ENCODE results near the gene PCDHB13.
"Not testable (repeated sequence)": the region's sequence is repeated elsewhere in the genome, so short reads cannot be mapped to it uniquely, and the experiment has no call there.

PCDHB13 gene

DNA sequence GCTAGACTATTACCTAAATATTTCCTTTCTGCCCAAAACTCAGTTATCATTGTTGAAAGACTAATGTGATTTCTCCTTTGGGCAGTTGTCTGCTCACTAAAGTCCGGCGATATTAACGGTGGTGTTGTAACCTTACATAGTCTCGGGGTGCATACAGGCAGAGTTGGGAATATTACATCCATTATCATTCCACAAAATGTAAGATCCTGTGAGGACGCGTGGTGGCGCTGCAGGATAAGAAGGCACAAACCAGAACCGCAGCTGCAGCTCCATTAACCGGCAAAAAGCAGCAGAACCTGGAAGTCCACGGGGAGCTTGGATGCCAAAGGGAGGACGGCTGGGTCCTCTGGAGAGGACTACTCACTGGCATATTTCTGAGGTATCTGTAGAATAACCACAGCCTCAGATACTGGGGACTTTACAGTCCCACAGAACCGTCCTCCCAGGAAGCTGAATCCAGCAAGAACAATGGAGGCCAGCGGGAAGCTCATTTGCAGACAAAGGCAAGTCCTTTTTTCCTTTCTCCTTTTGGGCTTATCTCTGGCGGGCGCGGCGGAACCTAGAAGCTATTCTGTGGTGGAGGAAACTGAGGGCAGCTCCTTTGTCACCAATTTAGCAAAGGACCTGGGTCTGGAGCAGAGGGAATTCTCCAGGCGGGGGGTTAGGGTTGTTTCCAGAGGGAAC, at the start of gene PCDHB13:
Gene PCDHB13, plus strand, starts transcription at position 264 of the 684 bp plus-strand sequence. Its CDS starts 205 bp downstream, at position 469.
- DNase-seq (ENCODE audit: low spot score): not testable (repeated sequence)

- peak; percentile 25 for DNase-seq (ENCODE audit: low spot score)
Measured at GRCh38 chr5:141172381-141173204, 41.1 kb upstream of the PCDHB13 start, which contains the start of gene PCDHB7. TSS of gene PCDHB7 (plus strand) at chr5:141172644. CDS start at chr5:141172836, 192 bp downstream.

DNA sequence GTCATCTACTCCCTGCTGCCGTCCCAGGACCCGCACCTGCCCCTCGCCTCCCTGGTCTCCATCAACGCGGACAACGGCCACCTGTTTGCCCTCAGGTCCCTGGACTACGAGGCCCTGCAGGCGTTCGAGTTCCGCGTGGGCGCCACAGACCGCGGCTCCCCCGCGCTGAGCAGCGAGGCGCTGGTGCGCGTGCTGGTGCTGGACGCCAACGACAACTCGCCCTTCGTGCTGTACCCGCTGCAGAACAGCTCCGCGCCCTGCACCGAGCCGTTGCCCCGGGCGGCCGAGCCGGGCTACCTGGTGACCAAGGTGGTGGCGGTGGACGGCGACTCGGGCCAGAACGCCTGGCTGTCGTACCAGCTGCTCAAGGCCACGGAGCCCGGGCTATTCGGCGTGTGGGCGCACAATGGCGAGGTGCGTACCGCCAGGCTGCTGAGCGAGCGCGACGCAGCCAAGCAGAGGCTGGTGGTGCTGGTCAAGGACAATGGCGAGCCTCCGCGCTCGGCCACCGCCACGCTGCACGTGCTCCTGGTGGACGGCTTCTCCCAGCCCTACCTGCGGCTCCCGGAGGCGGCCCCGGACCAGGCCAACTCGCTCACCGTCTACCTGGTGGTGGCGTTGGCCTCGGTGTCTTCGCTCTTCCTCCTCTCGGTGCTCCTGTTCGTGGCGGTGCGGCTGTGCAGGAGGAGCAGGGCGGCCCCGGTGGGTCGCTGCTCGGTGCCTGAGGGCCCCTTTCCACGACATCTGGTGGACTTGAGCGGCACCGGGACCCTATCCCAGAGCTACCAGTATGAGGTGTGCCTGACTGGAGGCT, 39.2 kb upstream of the PCDHB13 start:
- not testable (repeated sequence) for DNase-seq (ENCODE audit: low spot score)

DNA sequence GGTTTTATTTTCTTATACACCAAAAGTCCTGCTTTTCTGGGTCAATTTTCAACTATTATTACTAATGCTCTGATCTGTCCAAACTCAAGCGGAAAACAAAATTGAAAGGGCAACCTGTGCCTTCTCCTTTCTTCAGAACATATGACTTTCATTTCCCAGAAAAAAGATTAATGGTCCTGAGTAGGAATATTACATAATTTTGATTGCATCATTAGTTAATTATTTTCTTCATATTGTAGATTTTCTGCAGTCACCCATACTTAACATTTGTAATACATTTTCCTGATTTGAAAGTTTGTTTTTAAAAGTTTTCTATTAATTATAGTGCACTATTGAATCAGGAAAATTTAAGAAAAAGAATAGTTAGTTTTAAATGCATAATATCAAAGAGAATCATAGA, 37.8 kb upstream of the PCDHB13 start:
- DNase-seq (ENCODE audit: low spot score): no peak

DNA sequence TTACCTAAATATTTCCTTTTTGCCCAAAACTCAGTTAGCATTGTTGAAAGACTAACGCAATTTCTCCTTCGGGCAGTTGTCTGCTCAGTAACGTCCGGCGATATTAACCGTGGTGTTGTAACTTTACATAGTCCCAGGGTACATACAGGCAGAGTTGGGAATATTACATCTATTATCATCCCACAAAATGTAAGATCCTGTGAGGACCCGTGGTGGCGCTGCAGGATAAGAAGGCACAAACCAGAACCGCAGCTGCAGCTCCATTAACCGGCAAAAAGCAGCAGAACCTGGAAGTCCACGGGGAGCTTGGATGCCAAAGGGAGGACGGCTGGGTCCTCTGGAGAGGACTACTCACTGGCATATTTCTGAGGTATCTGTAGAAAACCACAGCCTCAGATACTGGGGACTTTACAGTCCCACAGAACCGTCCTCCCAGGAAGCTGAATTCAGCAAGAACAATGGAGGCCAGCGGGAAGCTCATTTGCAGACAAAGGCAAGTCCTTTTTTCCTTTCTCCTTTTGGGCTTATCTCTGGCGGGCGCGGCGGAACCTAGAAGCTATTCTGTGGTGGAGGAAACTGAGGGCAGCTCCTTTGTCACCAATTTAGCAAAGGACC, 36.0 kb upstream of the PCDHB13 start, which contains the start of gene PCDHB8:
Gene PCDHB8, plus strand, starts transcription at position 214 of the 615 bp plus-strand sequence. Its CDS starts 245 bp downstream, at position 459.
- not testable (repeated sequence) for DNase-seq (ENCODE audit: low spot score)

DNA sequence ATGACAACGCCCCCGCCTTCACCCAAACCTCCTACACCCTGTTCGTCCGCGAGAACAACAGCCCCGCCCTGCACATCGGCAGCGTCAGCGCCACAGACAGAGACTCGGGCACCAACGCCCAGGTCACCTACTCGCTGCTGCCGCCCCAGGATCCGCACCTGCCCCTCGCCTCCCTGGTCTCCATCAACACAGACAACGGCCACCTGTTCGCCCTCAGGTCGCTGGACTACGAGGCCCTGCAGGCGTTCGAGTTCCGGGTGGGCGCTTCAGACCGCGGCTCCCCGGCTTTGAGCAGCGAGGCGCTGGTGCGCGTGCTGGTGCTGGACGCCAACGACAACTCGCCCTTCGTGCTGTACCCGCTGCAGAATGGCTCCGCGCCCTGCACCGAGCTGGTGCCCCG, 34.3 kb upstream of the PCDHB13 start:
- not testable (repeated sequence) for DNase-seq (ENCODE audit: low spot score)

DNA sequence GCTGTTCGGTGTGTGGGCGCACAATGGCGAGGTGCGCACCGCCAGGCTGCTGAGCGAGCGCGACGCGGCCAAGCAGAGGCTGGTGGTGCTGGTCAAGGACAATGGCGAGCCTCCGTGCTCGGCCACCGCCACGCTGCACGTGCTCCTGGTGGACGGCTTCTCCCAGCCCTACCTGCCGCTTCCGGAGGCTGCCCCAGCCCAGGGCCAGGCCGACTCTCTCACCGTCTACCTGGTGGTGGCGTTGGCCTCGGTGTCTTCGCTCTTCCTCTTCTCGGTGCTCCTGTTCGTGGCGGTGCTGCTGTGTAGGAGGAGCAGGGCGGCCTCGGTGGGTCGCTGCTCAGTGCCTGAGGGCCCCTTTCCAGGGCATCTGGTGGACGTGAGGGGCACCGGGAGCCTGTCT, 33.8 kb upstream of the PCDHB13 start:
- not testable (repeated sequence) for DNase-seq (ENCODE audit: low spot score)

GRCh38 chr5:141180313-141180712, 33.4 kb upstream of the PCDHB13 start:
- no peak for DNase-seq (ENCODE audit: low spot score)

DNA sequence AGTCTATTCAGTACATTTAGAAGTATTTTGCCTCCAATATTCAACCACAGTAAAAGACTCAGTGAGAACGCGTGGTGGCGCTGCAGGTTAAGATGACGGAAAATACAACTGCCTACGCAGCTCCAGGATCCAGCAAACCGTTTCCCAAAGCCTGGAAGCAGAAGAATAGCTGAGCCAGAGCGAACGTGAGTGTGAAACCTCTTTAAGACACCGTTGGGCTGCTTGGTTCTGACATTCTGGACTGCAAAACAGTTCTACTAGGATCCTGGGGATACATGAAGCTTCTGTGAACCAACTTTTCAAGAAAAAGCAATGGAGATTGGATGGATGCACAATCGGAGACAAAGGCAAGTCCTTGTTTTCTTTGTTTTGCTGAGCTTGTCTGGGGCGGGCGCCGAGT, 31.5 kb upstream of the PCDHB13 start, which contains the start of gene PCDHB16:
Gene PCDHB16, plus strand, starts transcription at position 140 of the 400 bp plus-strand sequence. Its CDS starts 173 bp downstream, at position 313.
- DNase-seq (ENCODE audit: low spot score): peak; percentile 72

- not testable (repeated sequence) for DNase-seq (ENCODE audit: low spot score)
Measured at GRCh38 chr5:141184117-141184855, 29.4 kb upstream of the PCDHB13 start.

DNA sequence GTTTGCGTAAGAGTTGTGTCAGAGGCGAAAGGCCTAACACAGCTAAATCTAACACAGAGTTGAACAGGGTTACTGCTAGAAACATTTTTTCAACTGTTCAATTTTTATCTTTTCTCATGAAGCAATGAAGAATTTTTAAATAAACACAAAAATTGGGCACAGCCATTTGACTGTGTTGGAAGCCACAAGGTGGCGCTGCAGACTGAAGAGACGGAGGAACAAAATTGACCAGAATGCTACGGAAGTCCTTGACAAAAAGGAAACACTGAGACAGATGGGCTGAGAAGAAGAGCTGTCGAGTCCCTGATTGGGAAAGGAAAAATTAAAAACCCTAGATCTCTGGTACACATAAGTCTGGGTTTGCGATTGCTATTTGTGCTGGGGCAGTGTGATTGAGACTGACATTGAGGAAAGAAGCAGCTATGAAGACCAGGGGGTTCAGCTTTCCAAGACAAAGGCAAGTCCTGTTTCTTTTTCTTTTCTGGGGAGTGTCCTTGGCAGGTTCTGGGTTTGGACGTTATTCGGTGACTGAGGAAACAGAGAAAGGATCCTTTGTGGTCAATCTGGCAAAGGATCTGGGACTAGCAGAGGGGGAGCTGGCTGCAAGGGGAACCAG, 26.7 kb upstream of the PCDHB13 start, which contains the start of gene PCDHB9:
Gene PCDHB9, plus strand, starts transcription at position 265 of the 616 bp plus-strand sequence. Its CDS starts 158 bp downstream, at position 423.
- peak; percentile 50 for DNase-seq (ENCODE audit: low spot score)

DNA sequence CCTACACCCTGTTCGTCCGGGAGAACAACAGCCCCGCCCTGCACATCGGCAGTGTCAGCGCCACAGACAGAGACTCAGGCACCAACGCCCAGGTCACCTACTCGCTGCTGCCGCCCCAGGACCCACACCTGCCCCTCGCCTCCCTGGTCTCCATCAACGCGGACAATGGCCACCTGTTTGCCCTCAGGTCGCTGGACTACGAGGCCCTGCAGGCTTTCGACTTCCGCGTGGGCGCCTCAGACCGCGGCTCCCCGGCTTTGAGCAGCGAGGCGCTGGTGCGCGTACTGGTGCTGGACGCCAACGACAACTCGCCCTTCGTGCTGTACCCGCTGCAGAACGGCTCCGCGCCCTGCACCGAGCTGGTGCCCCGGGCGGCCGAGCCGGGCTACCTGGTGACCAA, 25.0 kb upstream of the PCDHB13 start:
- DNase-seq (ENCODE audit: low spot score): not testable (repeated sequence)

- not testable (repeated sequence) for DNase-seq (ENCODE audit: low spot score)
Measured at GRCh38 chr5:141189131-141189530, 24.6 kb upstream of the PCDHB13 start.

GRCh38 chr5:141192110-141192725, 21.5 kb upstream of the PCDHB13 start, which contains the start of gene PCDHB10:
TSS of gene PCDHB10 (plus strand) at chr5:141192353. CDS start at chr5:141192553, 200 bp downstream.
- peak; percentile 64 for DNase-seq (ENCODE audit: low spot score)

- DNase-seq (ENCODE audit: low spot score): not testable (repeated sequence)
Measured at GRCh38 chr5:141194332-141194731, 19.4 kb upstream of the PCDHB13 start.

DNA sequence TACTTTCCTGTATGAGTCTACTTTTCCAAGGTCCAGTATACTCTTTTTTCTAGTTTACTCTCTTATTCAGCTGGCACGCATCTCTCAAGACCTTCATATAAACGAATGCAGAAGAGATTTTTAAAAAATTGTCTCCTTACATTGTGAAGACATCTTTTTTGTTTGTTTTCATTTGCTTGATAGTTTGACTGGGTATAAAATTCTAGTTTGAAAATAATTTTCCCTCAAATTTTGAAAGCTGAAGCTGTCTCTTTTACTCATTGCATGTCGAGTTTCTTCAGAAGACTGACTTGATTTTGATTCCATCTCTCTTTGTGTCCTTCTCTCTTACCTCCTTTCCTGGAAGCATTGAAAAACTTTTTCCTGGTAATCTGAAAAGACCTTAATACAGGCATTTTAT, 17.4 kb upstream of the PCDHB13 start:
- no peak for DNase-seq (ENCODE audit: low spot score)

DNA sequence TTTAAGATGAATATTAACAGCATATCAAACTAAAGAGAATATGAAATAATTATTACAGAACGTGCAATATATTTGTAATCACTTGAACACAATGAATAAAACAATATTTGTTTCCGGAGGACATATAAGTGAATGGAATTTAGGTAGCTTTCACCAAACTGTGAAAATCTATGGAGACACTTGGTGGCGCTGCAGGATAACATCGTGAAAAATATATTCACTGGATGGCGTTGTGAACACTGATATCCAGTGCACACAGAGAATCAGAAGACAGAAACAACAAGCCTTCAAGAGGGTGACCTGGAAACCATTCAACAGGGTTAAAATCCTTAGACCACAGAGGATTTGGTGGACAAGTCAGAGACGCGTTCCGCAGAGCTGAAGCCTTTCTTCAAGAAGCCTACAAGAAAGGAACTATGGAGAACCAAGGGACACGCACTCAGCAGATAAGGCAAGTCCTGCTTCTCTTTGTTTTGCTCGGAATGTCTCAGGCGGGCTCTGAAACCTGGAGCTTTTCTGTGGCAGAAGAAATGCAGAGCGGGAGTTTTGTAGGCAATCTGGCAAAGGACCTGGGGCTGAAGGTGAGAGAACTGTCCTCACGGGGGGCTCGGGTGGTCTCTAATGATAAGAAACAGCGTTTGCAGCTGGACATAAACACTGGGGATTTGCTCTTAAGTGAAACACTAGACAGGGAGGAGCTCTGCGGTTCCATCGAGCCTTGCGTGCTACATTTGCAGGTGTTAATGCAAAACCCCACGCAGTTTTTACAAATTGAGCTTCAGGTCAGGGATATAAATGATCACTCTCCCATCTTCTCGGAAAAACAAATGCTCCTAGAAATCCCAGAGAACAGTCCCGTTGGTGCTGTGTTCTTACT, 14.1 kb upstream of the PCDHB13 start, which contains the start of gene PCDHB11:
Gene PCDHB11, plus strand, starts transcription at position 269 of the 877 bp plus-strand sequence. Its CDS starts 148 bp downstream, at position 417.
- DNase-seq (ENCODE audit: low spot score): peak; percentile 57

GRCh38 chr5:141201126-141201525, 12.6 kb upstream of the PCDHB13 start:
- not testable (repeated sequence) for DNase-seq (ENCODE audit: low spot score)
